ENCODE results near the gene REC114. TPM values are rescaled to one million over a fixed set of nuclear protein-coding genes. Genes with fewer than 3 reads are reported as not detected.
"Not testable (repeated sequence)": the region's sequence is repeated elsewhere in the genome, so short reads cannot be mapped to it uniquely, and the experiment has no call there.

Gene REC114
- total RNA-seq, result not detected

GRCh38 chr15:73442968-73443367 is at the start of gene REC114:
Gene REC114 (plus strand): TSS chr15:73443164. CDS start chr15:73443186, 22 bp downstream.
- ATAC-seq (ENCODE audit: low FRiP score) (no peak), DNase-seq (ENCODE audit: low spot score) (no peak)
- TF ChIP-seq CTCF (IDR thresholded peaks at IDR 0.05), result no peak

- DNase-seq (ENCODE audit: low spot score), result no peak
- ATAC-seq (ENCODE audit: low FRiP score), result no peak
- no peak for TF ChIP-seq CTCF (IDR thresholded peaks at IDR 0.05)
Observed at GRCh38 chr15:73393336-73393735, 49.6 kb upstream of the REC114 start.

- no peak for TF ChIP-seq CTCF (IDR thresholded peaks at IDR 0.05)
- no peak for DNase-seq (ENCODE audit: low spot score)
- no peak for ATAC-seq (ENCODE audit: low FRiP score)
Observed at GRCh38 chr15:73394782-73395181, 48.2 kb upstream of the REC114 start.

- DNase-seq (ENCODE audit: low spot score) (no peak), ATAC-seq (ENCODE audit: low FRiP score) (no peak)
- TF ChIP-seq CTCF (IDR thresholded peaks at IDR 0.05), result no peak
Observed at GRCh38 chr15:73395671-73396070, 47.3 kb upstream of the REC114 start.

- no peak for TF ChIP-seq CTCF (IDR thresholded peaks at IDR 0.05)
- DNase-seq (ENCODE audit: low spot score) (no peak), ATAC-seq (ENCODE audit: low FRiP score) (no peak)
Observed at GRCh38 chr15:73397461-73397860, 45.5 kb upstream of the REC114 start.

- TF ChIP-seq CTCF (IDR thresholded peaks at IDR 0.05), result no peak
- ATAC-seq (ENCODE audit: low FRiP score), result no peak
Observed at GRCh38 chr15:73398861-73399260, 44.1 kb upstream of the REC114 start.

GRCh38 chr15:73400222-73400621 is 42.7 kb upstream of the REC114 start:
- not testable (repeated sequence) for DNase-seq (ENCODE audit: low spot score); ATAC-seq (ENCODE audit: low FRiP score)

More at GRCh38 chr15:73398861-73399260, 44.1 kb upstream of the REC114 start:
- no peak for DNase-seq (ENCODE audit: low spot score)

GRCh38 chr15:73403171-73403570 is 39.8 kb upstream of the REC114 start:
- DNase-seq (ENCODE audit: low spot score) (no peak), ATAC-seq (ENCODE audit: low FRiP score) (no peak)
- no peak for TF ChIP-seq CTCF (IDR thresholded peaks at IDR 0.05)
